ENCODE data around the gene FRMD3. TPM values are rescaled to one million over a fixed set of nuclear protein-coding genes. Genes with fewer than 3 reads are reported as not detected.

The FRMD3 gene
- total RNA-seq, 1 experiment from 2014 or later, result 0.55 TPM

DNA sequence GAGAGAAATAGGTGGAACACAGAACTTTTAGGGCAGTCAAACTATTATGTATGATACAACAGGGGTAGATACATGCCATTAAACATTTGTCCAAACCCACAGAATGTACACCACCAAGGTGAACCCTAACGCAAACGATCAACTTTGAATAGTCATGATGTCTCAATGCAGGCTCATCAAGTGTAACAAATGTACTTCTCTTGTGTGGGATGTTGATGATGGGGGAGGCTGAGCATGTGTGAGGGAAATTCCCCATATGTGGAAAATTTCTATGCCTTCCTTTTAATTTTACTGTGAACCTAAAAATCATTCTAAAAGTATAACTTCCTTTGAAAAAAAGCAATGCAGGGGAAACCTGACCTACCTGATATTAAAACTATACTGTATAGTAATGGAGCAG lies 273.9 kb downstream of the FRMD3 start:
- H2BK15ac ChIP-seq (ENCODE audit: low read depth, low read length), result no peak overlapping the region

More for the DNA sequence above, 273.9 kb downstream of the FRMD3 start:
- H2AFZ ChIP-seq (ENCODE audit: low read length), result no peak overlapping the region
- no peak overlapping the region for H3T11ph ChIP-seq (ENCODE audit: low read length)
- no peaks in the 10 kb centered on the region for H3K36me3 Mint-ChIP-seq (ENCODE audit: insufficient read depth in 1 of 3, low read depth in 3 of 3)
- no peak overlapping the region for H4K91ac ChIP-seq (ENCODE audit: insufficient read length, low read depth, low read length)
- no peak overlapping the region for H3K27ac ChIP-seq (ENCODE audit: insufficient read length, low read depth, low read length)
- H3K23ac ChIP-seq (ENCODE audit: insufficient read length, low read depth, low read length), result no peak overlapping the region
- H3K4me1 ChIP-seq (ENCODE audit: insufficient read depth, low read length), result peaks cover 4% of the 10 kb centered on the region; the same call in 1 of the 2 replicates
- no peak overlapping the region for H3K14ac ChIP-seq (ENCODE audit: insufficient read depth, low read length)
- no peak overlapping the region for H3K4me2 ChIP-seq (ENCODE audit: insufficient read depth, insufficient read length, low read length)
- H3K4me1 Mint-ChIP-seq, result peaks cover 14 to 19% of the 10 kb centered on the region in 2 experiments
- no peaks in the 10 kb centered on the region for H3K27me3 Mint-ChIP-seq (ENCODE audit: low read depth)
- no peak overlapping the region for H2BK5ac ChIP-seq (ENCODE audit: insufficient read length, low read length)
- H2BK120ac ChIP-seq (ENCODE audit: low read depth, low read length, poor library complexity, severe bottlenecking), result no peak overlapping the region
- no peak for DNase-seq
- no peak overlapping the region for H2AK5ac ChIP-seq (ENCODE audit: insufficient read length, low read length)
- no peak overlapping the region for H2BK20ac ChIP-seq (ENCODE audit: low read depth, low read length, poor library complexity, severe bottlenecking)
- H3K9me3 Mint-ChIP-seq, result no peaks in the 10 kb centered on the region
- H3K9ac ChIP-seq (ENCODE audit: extremely low read depth, insufficient read length, low read length), result no peak overlapping the region
- H3K27ac Mint-ChIP-seq, result no peak overlapping the region
- no peak overlapping the region for H4K8ac ChIP-seq (replicated peaks; ENCODE audit: insufficient read length, low read depth, low read length)
- H3K79me1 ChIP-seq (ENCODE audit: insufficient read depth, low read depth, low read length, poor library complexity, severe bottlenecking), result no peaks in the 10 kb centered on the region
- WGBS (ENCODE audit: extremely low coverage, insufficient read length, low lambda C conversion rate), result no CpG with 5 or more reads among the region's 2 CpGs
- H4K20me1 ChIP-seq (ENCODE audit: control insufficient read depth, insufficient read depth, insufficient read length), result no peaks in the 10 kb centered on the region
- H3K23me2 ChIP-seq (ENCODE audit: insufficient read length, low read depth, low read length, poor library complexity, severe bottlenecking), result no peaks in the 10 kb centered on the region
- H3K4me3 Mint-ChIP-seq, result no peak overlapping the region
- H3K4ac ChIP-seq (ENCODE audit: low read depth, low read length), result no peak overlapping the region
- H3K18ac ChIP-seq (ENCODE audit: insufficient read length, low read depth, low read length), result no peak overlapping the region
- no peak overlapping the region for H2BK12ac ChIP-seq (ENCODE audit: insufficient read length, low read depth, low read length)
- H3K27me3 ChIP-seq (ENCODE audit: insufficient read depth, low read length), result no peaks in the 10 kb centered on the region
- no peaks in the 10 kb centered on the region for H3K79me2 ChIP-seq (ENCODE audit: insufficient read depth, low read length)
- TF ChIP-seq, protein P1, sequence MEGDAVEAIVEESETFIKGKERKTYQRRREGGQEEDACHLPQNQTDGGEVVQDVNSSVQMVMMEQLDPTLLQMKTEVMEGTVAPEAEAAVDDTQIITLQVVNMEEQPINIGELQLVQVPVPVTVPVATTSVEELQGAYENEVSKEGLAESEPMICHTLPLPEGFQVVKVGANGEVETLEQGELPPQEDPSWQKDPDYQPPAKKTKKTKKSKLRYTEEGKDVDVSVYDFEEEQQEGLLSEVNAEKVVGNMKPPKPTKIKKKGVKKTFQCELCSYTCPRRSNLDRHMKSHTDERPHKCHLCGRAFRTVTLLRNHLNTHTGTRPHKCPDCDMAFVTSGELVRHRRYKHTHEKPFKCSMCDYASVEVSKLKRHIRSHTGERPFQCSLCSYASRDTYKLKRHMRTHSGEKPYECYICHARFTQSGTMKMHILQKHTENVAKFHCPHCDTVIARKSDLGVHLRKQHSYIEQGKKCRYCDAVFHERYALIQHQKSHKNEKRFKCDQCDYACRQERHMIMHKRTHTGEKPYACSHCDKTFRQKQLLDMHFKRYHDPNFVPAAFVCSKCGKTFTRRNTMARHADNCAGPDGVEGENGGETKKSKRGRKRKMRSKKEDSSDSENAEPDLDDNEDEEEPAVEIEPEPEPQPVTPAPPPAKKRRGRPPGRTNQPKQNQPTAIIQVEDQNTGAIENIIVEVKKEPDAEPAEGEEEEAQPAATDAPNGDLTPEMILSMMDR (conservative IDR thresholded peaks at IDR 0.05), result no peak
- H3K9me3 ChIP-seq (ENCODE audit: control insufficient read depth, low read depth, low read length), result no peaks in the 10 kb centered on the region
- H4K5ac ChIP-seq (ENCODE audit: insufficient read length, low read depth, low read length), result no peak overlapping the region
- H3K56ac ChIP-seq (ENCODE audit: insufficient read length, low read depth, low read length), result no peak overlapping the region

All from H9 (cell line).